Liver (tissue), 9 donors: Measurements from ENCODE around the gene TMEM45A. TPM values are rescaled to one million over a fixed set of nuclear protein-coding genes. Genes with fewer than 3 reads are reported as not detected.

Source experiments
- DNase-seq: peaks from one replicate; pipeline ENCODE4 v3.0.0-alpha.2; 2017; ENCODE audit warnings: low spot score
- H3K27ac ChIP-seq, 2 donors: one replicate each; pipeline ENCODE4 v1.7.0; 2013; ENCODE audit warnings: inconsistent platforms in 2 of 2, low read length in 2 of 2, control low read depth in 1 of 2, low read depth in 1 of 2, mild to moderate bottlenecking in 1 of 2
- H3K27me3 ChIP-seq, 4 donors: one replicate each; pipeline versions ENCODE4 v1.6.1 to v1.7.0; 2013; ENCODE audit warnings: low read length in 3 of 4, inconsistent platforms in 1 of 4, mild to moderate bottlenecking in 1 of 4, moderate library complexity in 1 of 4; ENCODE audit not compliant: control insufficient read depth in 4 of 4, insufficient read depth in 4 of 4
- H3K36me3 ChIP-seq, 4 donors: one replicate each; pipeline versions ENCODE4 v1.6.1 to v1.7.0; 2013; ENCODE audit warnings: low read length in 3 of 4, mild to moderate bottlenecking in 3 of 4, low read depth in 1 of 4, moderate library complexity in 1 of 4; ENCODE audit not compliant: control insufficient read depth in 4 of 4, insufficient read depth in 3 of 4
- H3K4me1 ChIP-seq, 4 donors: one replicate each; pipeline versions ENCODE4 v1.6.1 to v1.7.0; 2013; ENCODE audit warnings: low read length in 3 of 4, mild to moderate bottlenecking in 3 of 4, moderate library complexity in 1 of 4; ENCODE audit not compliant: control insufficient read depth in 4 of 4, insufficient read depth in 4 of 4
- H3K4me3 ChIP-seq, 3 donors: one replicate each; pipeline versions ENCODE4 v1.6.1 to v1.7.0; 2013; ENCODE audit warnings: low read length in 3 of 3, control low read depth in 1 of 3, low read depth in 1 of 3, mild to moderate bottlenecking in 1 of 3
- H3K9ac ChIP-seq, 2 donors: one replicate each; pipeline ENCODE4 v1.7.0; 2013; ENCODE audit warnings: low read length in 2 of 2, mild to moderate bottlenecking in 2 of 2, moderate library complexity in 2 of 2, control low read depth in 1 of 2, low read depth in 1 of 2
- H3K9me3 ChIP-seq, 4 donors: one replicate each; pipeline versions ENCODE4 v1.6.1 to v1.7.0; 2013; ENCODE audit warnings: low read length in 3 of 4; ENCODE audit not compliant: control insufficient read depth in 4 of 4
- CTCF ChIP-seq: fragments of 150-350 bp; IDR thresholded peaks from 2 replicates; pipeline ENCODE4 v1.5.1; 2017; ENCODE audit warnings: improper control_type of control experiment, low read depth, low read length; ENCODE audit not compliant: missing input control
- EGR1 ChIP-seq, 2 donors: IDR thresholded peaks; 2 replicates each; pipeline ENCODE4 v1.6.1; 2016 to 2018; ENCODE audit warnings: antibody characterized with exemption in 2 of 2, low read depth in 2 of 2
- FOXA1 ChIP-seq: IDR thresholded peaks from 2 replicates; pipeline ENCODE4 v1.6.1; 2016; ENCODE audit warnings: antibody characterized with exemption
- FOXA2 ChIP-seq: IDR thresholded peaks from 2 replicates; pipeline ENCODE4 v1.6.1; 2016; ENCODE audit warnings: antibody characterized with exemption
- GABPA ChIP-seq, 2 donors: IDR thresholded peaks in 1 of 2; conservative IDR thresholded peaks in 1 of 2; 2 replicates each; pipeline ENCODE4 v1.6.1; 2016; ENCODE audit warnings: antibody characterized with exemption in 2 of 2, mild to moderate bottlenecking in 1 of 2, moderate library complexity in 1 of 2
- HNF4A ChIP-seq, 2 donors: conservative IDR thresholded peaks; 2 replicates each; pipeline ENCODE4 v1.6.1; 2016; ENCODE audit warnings: antibody characterized with exemption in 2 of 2, mild to moderate bottlenecking in 2 of 2
- HNF4G ChIP-seq: IDR thresholded peaks from 2 replicates; pipeline ENCODE4 v1.6.1; 2016; ENCODE audit warnings: antibody characterized with exemption
- JUND ChIP-seq, 2 donors: IDR thresholded peaks; 2 replicates each; pipeline ENCODE4 v1.6.1; 2016; ENCODE audit warnings: antibody characterized with exemption in 2 of 2
- MAX ChIP-seq: IDR thresholded peaks from 2 replicates; pipeline ENCODE4 v1.6.1; 2016; ENCODE audit warnings: antibody characterized with exemption
- NR2F2 ChIP-seq: IDR thresholded peaks from 2 replicates; pipeline ENCODE4 v1.6.1; 2016; ENCODE audit warnings: antibody characterized with exemption
- RAD21 ChIP-seq, 2 donors: IDR thresholded peaks; 2 replicates each; pipeline ENCODE4 v1.6.1; 2016; ENCODE audit warnings: antibody characterized with exemption in 2 of 2, mild to moderate bottlenecking in 2 of 2
- RXRA ChIP-seq, 2 donors: IDR thresholded peaks; 2 replicates each; pipeline ENCODE4 v1.6.1; 2017 to 2018; ENCODE audit warnings: antibody characterized with exemption in 2 of 2, mild to moderate bottlenecking in 1 of 2
- SP1 ChIP-seq: IDR thresholded peaks from 2 replicates; pipeline ENCODE4 v1.6.1; 2018; ENCODE audit warnings: antibody characterized with exemption, mild to moderate bottlenecking
- TAF1 ChIP-seq: conservative IDR thresholded peaks from 2 replicates; pipeline ENCODE4 v1.6.1; 2016; ENCODE audit warnings: antibody characterized with exemption, mild to moderate bottlenecking
- YY1 ChIP-seq: IDR thresholded peaks from 2 replicates; pipeline ENCODE4 v1.6.1; 2016; ENCODE audit warnings: antibody characterized with exemption, mild to moderate bottlenecking
- WGBS: extraction: QIAGEN DNeasy Blood & Tissue Kit; methylation state at CpG from one replicate; pipeline ENCODE4 v1.1.7; 2013; 5-methylcytosine and 5-hydroxymethylcytosine counted together
- polyA plus RNA-seq, 2 donors: library from polyadenylated mRNA; stranded (reverse) in 1 of 2; unstranded in 1 of 2; fragments of 200-250 nt in 1 of 2; fragments of >200 nt in 1 of 2; fragmentation: Nextera tagmentation in 1 of 2; extraction: Ambion mirVana in 1 of 2; gene quantifications; one replicate each; pipeline versions ENCODE4 v1.2.1 to v1.2.3, GENCODE V29; 2013 to 2015
- total RNA-seq, 2 donors: library from RNA; depleted of rRNA; stranded (reverse); fragments of >200 nt; gene quantifications; one replicate each; pipeline ENCODE4 v1.2.3, GENCODE V29; 2014
- TF ChIP-seq, protein P1 (sequence below): IDR thresholded peaks from 2 replicates; pipeline ENCODE4 v1.6.1; 2016; ENCODE audit warnings: antibody characterized with exemption
- TF ChIP-seq, protein P2 (sequence below): IDR thresholded peaks from 2 replicates; pipeline ENCODE4 v1.6.1; 2016; ENCODE audit warnings: antibody characterized with exemption
- TF ChIP-seq, protein P3 (sequence below): IDR thresholded peaks from 2 replicates; pipeline ENCODE4 v1.6.1; 2016; ENCODE audit warnings: antibody characterized with exemption, mild to moderate bottlenecking
- donor health status: healthy.
- donor health status: healthy.
- donor health status: healthy.
- donor health status: healthy.
- donor health status: healthy.

TMEM45A gene
- total and polyA plus RNA-seq, 4 donors, result 7.1 to 65.8 (median 45.1) TPM

- peaks cover 0 to 28% (median 21%) of the 10 kb centered on the region in 4 donors for H3K4me1 ChIP-seq
- H3K27ac ChIP-seq, result no peak overlapping the region
- H3K4me3 ChIP-seq, result no peak overlapping the region
- H3K27me3 ChIP-seq, result no peaks in the 10 kb centered on the region
- no peak for DNase-seq
- WGBS, result 31% methylated on average over 2 of the region's 2 CpGs
- H3K36me3 ChIP-seq, result no peaks in the 10 kb centered on the region
- TF ChIP-seq MAX (no peak), JUND (IDR thresholded peaks at IDR 0.05) (no peak)
- peak overlapping the region in 1 of 2 donors; percentile 31 for H3K9ac ChIP-seq
- no peaks in the 10 kb centered on the region for H3K9me3 ChIP-seq
Observed at GRCh38 chr3:100449214-100449613, 43.2 kb upstream of the TMEM45A start.

DNA sequence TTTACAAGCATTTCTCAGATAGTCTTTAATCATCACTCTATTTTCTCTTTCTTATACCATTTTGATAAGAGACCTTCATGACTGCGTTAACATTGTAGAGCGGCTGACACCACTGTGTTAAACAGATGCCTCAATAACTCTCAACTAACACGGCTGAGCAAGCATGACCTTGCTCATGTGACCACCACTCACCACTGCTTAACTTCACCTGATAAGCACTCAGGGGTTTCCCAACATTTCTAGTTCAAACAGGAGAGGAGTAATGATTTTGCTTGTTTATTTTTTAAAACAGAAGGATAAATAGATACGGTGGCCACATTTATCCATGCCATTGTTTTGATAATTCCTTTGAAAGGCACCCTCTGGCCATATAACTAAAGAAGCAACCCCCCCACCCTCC lies 37.7 kb upstream of the TMEM45A start:
- Histone ChIP-seq H3K4me1 (peaks cover 0 to 39% (median 20%) of the 10 kb centered on the region in 4 donors), H3K9ac (peak overlapping the region in 1 of 2 donors; percentile 69), H3K27ac (peak overlapping the region; percentile 73 to 75), H3K9me3 (no peaks in the 10 kb centered on the region), H3K36me3 (no peaks in the 10 kb centered on the region), H3K27me3 (no peaks in the 10 kb centered on the region), H3K4me3 (no peak overlapping the region)
- no peak for TF ChIP-seq NR2F2
- TF ChIP-seq, protein P1, sequence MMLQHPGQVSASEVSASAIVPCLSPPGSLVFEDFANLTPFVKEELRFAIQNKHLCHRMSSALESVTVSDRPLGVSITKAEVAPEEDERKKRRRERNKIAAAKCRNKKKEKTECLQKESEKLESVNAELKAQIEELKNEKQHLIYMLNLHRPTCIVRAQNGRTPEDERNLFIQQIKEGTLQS, result no peak
- TF ChIP-seq, protein P2, sequence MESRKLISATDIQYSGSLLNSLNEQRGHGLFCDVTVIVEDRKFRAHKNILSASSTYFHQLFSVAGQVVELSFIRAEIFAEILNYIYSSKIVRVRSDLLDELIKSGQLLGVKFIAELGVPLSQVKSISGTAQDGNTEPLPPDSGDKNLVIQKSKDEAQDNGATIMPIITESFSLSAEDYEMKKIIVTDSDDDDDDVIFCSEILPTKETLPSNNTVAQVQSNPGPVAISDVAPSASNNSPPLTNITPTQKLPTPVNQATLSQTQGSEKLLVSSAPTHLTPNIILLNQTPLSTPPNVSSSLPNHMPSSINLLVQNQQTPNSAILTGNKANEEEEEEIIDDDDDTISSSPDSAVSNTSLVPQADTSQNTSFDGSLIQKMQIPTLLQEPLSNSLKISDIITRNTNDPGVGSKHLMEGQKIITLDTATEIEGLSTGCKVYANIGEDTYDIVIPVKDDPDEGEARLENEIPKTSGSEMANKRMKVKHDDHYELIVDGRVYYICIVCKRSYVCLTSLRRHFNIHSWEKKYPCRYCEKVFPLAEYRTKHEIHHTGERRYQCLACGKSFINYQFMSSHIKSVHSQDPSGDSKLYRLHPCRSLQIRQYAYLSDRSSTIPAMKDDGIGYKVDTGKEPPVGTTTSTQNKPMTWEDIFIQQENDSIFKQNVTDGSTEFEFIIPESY, result peak; percentile 45
- TF ChIP-seq FOXA2, result peak; percentile 86
- TF ChIP-seq CTCF, result no peak
- TF ChIP-seq RXRA (IDR thresholded peaks at IDR 0.05), result peak; percentile 88 to 90
- peak in 1 of 2 donors; percentile 21 for TF ChIP-seq GABPA (IDR thresholded peaks at IDR 0.05 in 1 of 2, conservative IDR thresholded peaks at IDR 0.05 in 1 of 2)
- TF ChIP-seq HNF4G, result no peak
- TF ChIP-seq EGR1 (IDR thresholded peaks at IDR 0.05; ENCODE audit: low read depth in 2 of 2), result no peak
- TF ChIP-seq FOXA1, result peak; percentile 53
- TF ChIP-seq MAX, result peak; percentile 60
- TF ChIP-seq HNF4A (conservative IDR thresholded peaks at IDR 0.05), result peak; percentile 41 to 58
- TF ChIP-seq RAD21 (IDR thresholded peaks at IDR 0.05), result peak; percentile 44 to 64
- peak in 1 of 2 donors; percentile 47 for TF ChIP-seq JUND (IDR thresholded peaks at IDR 0.05)
- TF ChIP-seq, protein P3, sequence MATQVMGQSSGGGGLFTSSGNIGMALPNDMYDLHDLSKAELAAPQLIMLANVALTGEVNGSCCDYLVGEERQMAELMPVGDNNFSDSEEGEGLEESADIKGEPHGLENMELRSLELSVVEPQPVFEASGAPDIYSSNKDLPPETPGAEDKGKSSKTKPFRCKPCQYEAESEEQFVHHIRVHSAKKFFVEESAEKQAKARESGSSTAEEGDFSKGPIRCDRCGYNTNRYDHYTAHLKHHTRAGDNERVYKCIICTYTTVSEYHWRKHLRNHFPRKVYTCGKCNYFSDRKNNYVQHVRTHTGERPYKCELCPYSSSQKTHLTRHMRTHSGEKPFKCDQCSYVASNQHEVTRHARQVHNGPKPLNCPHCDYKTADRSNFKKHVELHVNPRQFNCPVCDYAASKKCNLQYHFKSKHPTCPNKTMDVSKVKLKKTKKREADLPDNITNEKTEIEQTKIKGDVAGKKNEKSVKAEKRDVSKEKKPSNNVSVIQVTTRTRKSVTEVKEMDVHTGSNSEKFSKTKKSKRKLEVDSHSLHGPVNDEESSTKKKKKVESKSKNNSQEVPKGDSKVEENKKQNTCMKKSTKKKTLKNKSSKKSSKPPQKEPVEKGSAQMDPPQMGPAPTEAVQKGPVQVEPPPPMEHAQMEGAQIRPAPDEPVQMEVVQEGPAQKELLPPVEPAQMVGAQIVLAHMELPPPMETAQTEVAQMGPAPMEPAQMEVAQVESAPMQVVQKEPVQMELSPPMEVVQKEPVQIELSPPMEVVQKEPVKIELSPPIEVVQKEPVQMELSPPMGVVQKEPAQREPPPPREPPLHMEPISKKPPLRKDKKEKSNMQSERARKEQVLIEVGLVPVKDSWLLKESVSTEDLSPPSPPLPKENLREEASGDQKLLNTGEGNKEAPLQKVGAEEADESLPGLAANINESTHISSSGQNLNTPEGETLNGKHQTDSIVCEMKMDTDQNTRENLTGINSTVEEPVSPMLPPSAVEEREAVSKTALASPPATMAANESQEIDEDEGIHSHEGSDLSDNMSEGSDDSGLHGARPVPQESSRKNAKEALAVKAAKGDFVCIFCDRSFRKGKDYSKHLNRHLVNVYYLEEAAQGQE, result peak; percentile 42
- TF ChIP-seq SP1, result peak; percentile 69
- peak; percentile 25 for TF ChIP-seq TAF1
- TF ChIP-seq YY1, result peak; percentile 48
- WGBS, result 28% methylated on average over 4 of the region's 4 CpGs
- DNase-seq, result no peak
